Measurements from ENCODE around the gene MOV10L1. TPM values are rescaled to one million over a fixed set of nuclear protein-coding genes. Genes with fewer than 3 reads are reported as not detected.

Gene MOV10L1
- total and polyA plus RNA-seq, 2 donors (not counting 3 experiments of a cell fraction or from before 2014, with no cell fraction given) = 27.6 to 37.6 TPM

DNA sequence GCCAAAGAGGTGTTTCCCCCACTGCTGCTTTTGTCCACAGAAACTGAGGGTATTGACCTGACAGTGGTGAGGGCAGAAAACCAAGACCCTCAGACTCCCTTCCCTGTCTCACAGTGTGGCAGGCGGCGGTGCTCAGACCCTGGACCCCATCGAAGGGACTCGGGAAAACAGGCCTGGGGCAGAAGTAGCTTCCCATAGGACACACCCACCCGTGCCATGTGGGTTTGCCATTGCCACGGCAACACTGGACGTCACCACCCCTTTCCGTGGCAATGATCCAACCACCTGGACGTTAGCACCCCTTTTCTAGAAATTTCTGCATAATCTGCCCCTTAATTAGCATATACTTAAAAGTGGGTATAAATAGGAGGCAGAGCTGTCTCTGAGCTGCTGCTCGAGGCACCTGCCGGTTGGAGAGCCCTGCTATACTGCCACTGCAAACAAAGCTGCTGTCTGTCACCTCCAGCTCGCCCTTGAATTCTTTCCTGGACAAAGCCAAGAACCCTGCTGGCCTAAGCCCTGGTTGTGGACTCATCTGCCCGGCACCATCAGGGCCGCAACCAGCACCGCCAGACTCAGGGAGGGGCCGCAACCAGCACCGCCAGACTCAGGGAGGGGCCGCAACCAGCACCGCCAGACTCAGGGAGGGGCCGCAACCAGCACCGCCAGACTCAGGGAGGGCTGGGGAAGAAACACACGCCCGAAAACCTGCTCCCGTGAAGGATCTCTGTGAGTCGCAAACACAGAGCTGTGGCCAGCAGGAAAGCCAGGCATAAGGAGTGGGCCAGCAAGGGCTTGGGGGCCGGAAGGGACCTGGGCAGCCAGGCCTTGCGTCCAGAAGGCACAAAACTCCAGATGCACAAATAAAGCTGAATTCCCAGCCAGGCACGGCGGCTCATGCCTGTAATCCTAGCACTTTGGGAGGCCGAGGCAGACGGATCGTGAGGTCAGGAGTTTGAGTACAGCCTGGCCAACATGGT, 15.0 kb upstream of the MOV10L1 start:
- intact Hi-C loops (cut with micrococcal nuclease) = no loop called here
- no peak for TF ChIP-seq FOS (IDR thresholded peaks at IDR 0.05; ENCODE audit: borderline replicate concordance, insufficient read depth, low read length)
- TF ChIP-seq, protein P1, sequence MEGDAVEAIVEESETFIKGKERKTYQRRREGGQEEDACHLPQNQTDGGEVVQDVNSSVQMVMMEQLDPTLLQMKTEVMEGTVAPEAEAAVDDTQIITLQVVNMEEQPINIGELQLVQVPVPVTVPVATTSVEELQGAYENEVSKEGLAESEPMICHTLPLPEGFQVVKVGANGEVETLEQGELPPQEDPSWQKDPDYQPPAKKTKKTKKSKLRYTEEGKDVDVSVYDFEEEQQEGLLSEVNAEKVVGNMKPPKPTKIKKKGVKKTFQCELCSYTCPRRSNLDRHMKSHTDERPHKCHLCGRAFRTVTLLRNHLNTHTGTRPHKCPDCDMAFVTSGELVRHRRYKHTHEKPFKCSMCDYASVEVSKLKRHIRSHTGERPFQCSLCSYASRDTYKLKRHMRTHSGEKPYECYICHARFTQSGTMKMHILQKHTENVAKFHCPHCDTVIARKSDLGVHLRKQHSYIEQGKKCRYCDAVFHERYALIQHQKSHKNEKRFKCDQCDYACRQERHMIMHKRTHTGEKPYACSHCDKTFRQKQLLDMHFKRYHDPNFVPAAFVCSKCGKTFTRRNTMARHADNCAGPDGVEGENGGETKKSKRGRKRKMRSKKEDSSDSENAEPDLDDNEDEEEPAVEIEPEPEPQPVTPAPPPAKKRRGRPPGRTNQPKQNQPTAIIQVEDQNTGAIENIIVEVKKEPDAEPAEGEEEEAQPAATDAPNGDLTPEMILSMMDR (IDR thresholded peaks at IDR 0.05; ENCODE audit: extremely low read depth in 1 of 2, insufficient read depth in 1 of 2, low read depth in 1 of 2, low read length in 2 of 2) = no peak
- TF ChIP-seq MYC (IDR thresholded peaks at IDR 0.05; ENCODE audit: low read depth, low read length) = no peak
- TF ChIP-seq EZH2 (IDR thresholded peaks at IDR 0.05; ENCODE audit: borderline replicate concordance, low read depth, low read length, severe bottlenecking) = no peak
- no peak for TF ChIP-seq GATA2 (IDR thresholded peaks at IDR 0.05; ENCODE audit: insufficient read depth, insufficient read length, low read depth, low read length)
- TF ChIP-seq POLR2A (IDR thresholded peaks at IDR 0.05; ENCODE audit: low read depth, low read length) = no peak
- TF ChIP-seq, protein P2, sequence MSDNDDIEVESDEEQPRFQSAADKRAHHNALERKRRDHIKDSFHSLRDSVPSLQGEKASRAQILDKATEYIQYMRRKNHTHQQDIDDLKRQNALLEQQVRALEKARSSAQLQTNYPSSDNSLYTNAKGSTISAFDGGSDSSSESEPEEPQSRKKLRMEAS (IDR thresholded peaks at IDR 0.05; ENCODE audit: insufficient read depth, insufficient read length) = no peak
- TF ChIP-seq JUN (IDR thresholded peaks at IDR 0.05; ENCODE audit: borderline replicate concordance, insufficient read depth, insufficient read length, low read depth) = no peak
- TF ChIP-seq POLR2AphosphoS5 (IDR thresholded peaks at IDR 0.05; ENCODE audit: insufficient read depth, low read depth, low read length) = no peak
- FAIRE-seq = no peak

More for the DNA sequence above, 15.0 kb upstream of the MOV10L1 start:
- Histone ChIP-seq H3K4me3 (replicated peaks in 1 of 3; ENCODE audit: insufficient read depth in 1 of 3, low read depth in 1 of 3, low read length in 3 of 3) (no peak overlapping the region), H3K9ac (replicated peaks; ENCODE audit: extremely low read depth, insufficient read depth, low read length) (no peak overlapping the region), H4K20me1 (replicated peaks; ENCODE audit: control insufficient read depth, extremely low read depth, insufficient read depth, low read length) (no peaks in the 10 kb centered on the region), H3K36me3 (ENCODE audit: control insufficient read depth in 2 of 2, extremely low read depth in 1 of 2, insufficient read depth in 2 of 2, low read length in 2 of 2) (no peaks in the 10 kb centered on the region), H3K9me1 (replicated peaks; ENCODE audit: control insufficient read depth, extremely low read depth, insufficient read depth, low read length) (no peaks in the 10 kb centered on the region), H2AFZ (ENCODE audit: low read depth, low read length) (no peak overlapping the region), H3K4me1 (ENCODE audit: control insufficient read depth, extremely low read depth, insufficient read depth, low read length) (no peaks in the 10 kb centered on the region), H3K4me2 (ENCODE audit: insufficient read depth, low read length) (no peak overlapping the region), H3K79me2 (ENCODE audit: control insufficient read depth, insufficient read depth, low read length) (no peaks in the 10 kb centered on the region), H3K27me3 (ENCODE audit: control insufficient read depth in 2 of 2, insufficient read depth in 2 of 2, low read length in 2 of 2) (no peaks in the 10 kb centered on the region), H3K27ac (ENCODE audit: insufficient read depth, low read depth, low read length) (no peak overlapping the region), H3K9me3 (replicated peaks; ENCODE audit: control insufficient read depth, insufficient read depth, low read length) (no peaks in the 10 kb centered on the region)
- no peak for DNase-seq (ENCODE audit: low read depth, low spot score)
- no TSS peak for BruUV-seq (replicated peaks)
- ChIA-PET CTCF (interaction anchor here (1.3 to 1.5 kb wide), 2 partner anchors 10 to 44 kb away, joined by 3 to 4 read pairs; no protein-coding TSS in a partner anchor), POLR2A (no interaction called here)
- dilution Hi-C loops (cut with MboI; ENCODE audit: extremely low pct_ligation_motif_present, low sequenced_read_pairs) = no loop called here

Measured in endothelial cell of umbilical vein (primary cell).